Measurements from ENCODE around the gene HPCA.
"Not testable (repeated sequence)": the region's sequence is repeated elsewhere in the genome, so short reads cannot be mapped to it uniquely, and the experiment has no call there.

HPCA gene

GRCh38 chr1:32900371-32900955 lies 14.2 kb downstream of the HPCA start:
- TF ChIP-seq ZFX (IDR thresholded peaks at IDR 0.05) (no peak), CTCF (conservative IDR thresholded peaks at IDR 0.05) (no peak)
- H3K27ac ChIP-seq = peak overlapping the region; percentile 81

- peak within 1 kb of the TSS; percentile 81 for H3K27ac ChIP-seq
- peak; percentile 53; the same call in 1 of the 2 replicates for TF ChIP-seq ZFX (IDR thresholded peaks at IDR 0.05)
- no peak; the same call in 1 of the 2 replicates for TF ChIP-seq CTCF (conservative IDR thresholded peaks at IDR 0.05)
These were observed 14.9 kb downstream of the HPCA start, which contains the start of gene TMEM54 for GRCh38 chr1:32900956-32901822. TSS of gene TMEM54 (minus strand) at chr1:32901389. CDS start at chr1:32901238, 151 bp downstream.

- TF ChIP-seq CTCF (conservative IDR thresholded peaks at IDR 0.05) (no peak), ZFX (IDR thresholded peaks at IDR 0.05) (no peak)
- H3K27ac ChIP-seq = peak overlapping the region; percentile 81
These were observed 15.7 kb downstream of the HPCA start for GRCh38 chr1:32901823-32902534.

DNA sequence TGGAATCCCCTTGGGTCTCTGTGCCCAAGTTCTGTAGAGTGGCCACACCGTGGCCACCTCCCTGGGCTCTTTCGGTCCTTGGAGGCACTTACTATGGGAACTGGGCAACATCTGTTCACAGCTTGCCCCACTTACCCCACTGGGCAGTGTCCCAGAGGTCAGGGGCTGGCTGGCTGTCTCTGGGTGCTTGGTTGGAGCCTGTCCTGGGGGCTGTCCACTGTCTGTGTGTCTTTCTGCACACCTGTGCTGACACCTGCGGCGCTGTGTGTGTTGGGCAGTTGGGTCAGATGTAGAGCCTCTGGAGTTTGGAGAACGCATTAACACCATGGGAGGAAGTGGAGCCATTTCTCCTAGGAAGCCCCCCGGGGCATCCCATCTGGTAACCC lies 16.2 kb downstream of the HPCA start:
- H3K27ac ChIP-seq = no peak overlapping the region
- no peak for TF ChIP-seq CTCF (conservative IDR thresholded peaks at IDR 0.05)
- no peak for TF ChIP-seq ZFX (IDR thresholded peaks at IDR 0.05)

GRCh38 chr1:32903991-32904785 lies 17.9 kb downstream of the HPCA start:
- TF ChIP-seq ZFX (IDR thresholded peaks at IDR 0.05) (no peak), CTCF (conservative IDR thresholded peaks at IDR 0.05) (no peak)
- H3K27ac ChIP-seq = peak overlapping the region; percentile 67

- peak overlapping the region; percentile 67 for H3K27ac ChIP-seq
- TF ChIP-seq CTCF (conservative IDR thresholded peaks at IDR 0.05) (no peak), ZFX (IDR thresholded peaks at IDR 0.05) (no peak)
These were observed 18.5 kb downstream of the HPCA start for GRCh38 chr1:32904797-32905196.

DNA sequence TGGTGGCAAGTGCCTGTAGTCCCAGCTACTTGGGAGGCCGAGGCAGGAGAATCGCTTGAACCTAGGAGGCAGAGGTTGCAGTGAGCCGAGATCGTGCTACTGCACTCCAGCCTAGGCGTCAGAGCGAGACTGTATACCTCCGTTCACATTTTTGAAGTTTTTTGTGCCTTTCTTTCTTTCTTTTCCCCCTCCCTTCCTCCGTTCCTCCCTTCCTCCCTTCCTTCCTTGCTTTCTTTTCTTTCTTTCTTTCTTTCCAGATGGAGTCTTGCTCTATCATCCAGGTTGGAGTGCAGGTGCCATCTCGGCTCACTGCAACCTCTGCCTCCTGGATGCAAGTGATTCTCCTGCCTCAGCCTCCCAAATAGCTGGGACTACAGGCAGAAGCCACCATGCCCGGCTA lies 19.3 kb downstream of the HPCA start:
- H3K27ac ChIP-seq = not testable (repeated sequence)

All from C4-2B (cell line).